HepG2 (cell line): Measurements from ENCODE around the gene TPRN. TPM values are rescaled to one million over a fixed set of nuclear protein-coding genes. Genes with fewer than 3 reads are reported as not detected.

Experiments used
- CEBPB ChIP-seq: IDR thresholded peaks from 2 replicates; pipeline ENCODE4 v1.6.1; 2011; ENCODE audit warnings: low read depth, low read length, improper control_type of control experiment, borderline replicate concordance
- CREM ChIP-seq, 2 experiments: sonication (generic) in 1 of 2; formaldehyde crosslinking in 1 of 2; IDR thresholded peaks; 2 replicates each; pipeline versions ENCODE4 v1.4.0 to v1.6.1; 2016 to 2020; ENCODE audit warnings: antibody characterized with exemption in 1 of 2, mild to moderate bottlenecking in 1 of 2, missing genetic modification reagents in 1 of 2
- ELF4 ChIP-seq: sonication (generic); formaldehyde crosslinking; IDR thresholded peaks from 2 replicates; pipeline ENCODE4 v1.5.0; 2020; ENCODE audit warnings: missing genetic modification reagents, mild to moderate bottlenecking, moderate library complexity, borderline replicate concordance
- GATAD1 ChIP-seq: IDR thresholded peaks from 2 replicates; pipeline ENCODE4 v1.6.1; 2016; ENCODE audit warnings: missing genetic modification reagents, missing compliant biosample characterization
- HES4 ChIP-seq: sonication (generic); formaldehyde crosslinking; IDR thresholded peaks from 2 replicates; pipeline ENCODE4 v1.9.0; 2021; ENCODE audit warnings: mild to moderate bottlenecking, missing genetic modification reagents, borderline replicate concordance
- HNRNPH1 ChIP-seq: fragments of 200-400 bp; formaldehyde crosslinking; optimal IDR thresholded peaks from 2 replicates; pipeline ENCODE3; 2017; ENCODE audit warnings: mild to moderate bottlenecking, low read depth, low read length
- HNRNPK ChIP-seq: fragments of 200-400 bp; formaldehyde crosslinking; IDR thresholded peaks from 2 replicates; pipeline ENCODE4 v1.6.1; 2018; ENCODE audit warnings: low read length, low read depth, moderate library complexity, mild to moderate bottlenecking; ENCODE audit not compliant: poor library complexity, severe bottlenecking
- KAT8 ChIP-seq: IDR thresholded peaks from 2 replicates; pipeline ENCODE4 v1.6.1; 2016; ENCODE audit warnings: missing genetic modification reagents, missing compliant biosample characterization
- KLF6 ChIP-seq: IDR thresholded peaks from 2 replicates; pipeline ENCODE4 v1.8.0; 2016; ENCODE audit warnings: missing biosample characterization, missing genetic modification reagents
- LCORL ChIP-seq, 2 experiments: fragments of 450-650 bp in 1 of 2; sonication (generic) in 1 of 2; formaldehyde crosslinking in 1 of 2; IDR thresholded peaks; 2 replicates each; pipeline versions ENCODE4 v1.5.0 to v1.6.1; 2017 to 2020; ENCODE audit warnings: antibody characterized with exemption in 1 of 2, missing genetic modification reagents in 1 of 2
- MXI1 ChIP-seq: IDR thresholded peaks from 3 replicates; pipeline ENCODE4 v1.6.1; 2012; ENCODE audit warnings: low read depth, low read length, inconsistent platforms, borderline replicate concordance
- NFE2 ChIP-seq: sonication (generic); formaldehyde crosslinking; IDR thresholded peaks from 2 replicates; pipeline ENCODE4 v1.4.0; 2020; ENCODE audit warnings: missing genetic modification reagents
- NFKB2 ChIP-seq: sonication (generic); formaldehyde crosslinking; IDR thresholded peaks from 2 replicates; pipeline ENCODE4 v1.4.0; 2020; ENCODE audit warnings: missing genetic modification reagents, borderline replicate concordance
- PCBP1 ChIP-seq: fragments of 200-400 bp; formaldehyde crosslinking; IDR thresholded peaks from 2 replicates; pipeline ENCODE4 v1.6.1; 2017; ENCODE audit warnings: mild to moderate bottlenecking, low read depth, low read length, borderline replicate concordance
- REL ChIP-seq: sonication (generic); formaldehyde crosslinking; conservative IDR thresholded peaks from 2 replicates; pipeline ENCODE4 v1.8.0; 2022; ENCODE audit warnings: mild to moderate bottlenecking, missing genetic modification reagents, moderate library complexity
- SALL2 ChIP-seq: sonication (generic); formaldehyde crosslinking; IDR thresholded peaks from 2 replicates; pipeline ENCODE4 v1.8.1; 2023; ENCODE audit warnings: mild to moderate bottlenecking, missing genetic modification reagents, inconsistent platforms
- TCF7L2 ChIP-seq: IDR thresholded peaks from 2 replicates; pipeline ENCODE4 v1.6.1; 2011; ENCODE audit warnings: mild to moderate bottlenecking, low read depth, low read length, moderate library complexity
- YY1 ChIP-seq: IDR thresholded peaks from 2 replicates; pipeline ENCODE4 v1.6.1; 2011; ENCODE audit warnings: low read length, low read depth, moderate library complexity, mild to moderate bottlenecking; ENCODE audit not compliant: insufficient read depth, insufficient replicate concordance
- ZBTB3 ChIP-seq: sonication (generic); formaldehyde crosslinking; IDR thresholded peaks from 2 replicates; pipeline ENCODE4 v1.4.0; 2020; ENCODE audit warnings: low read depth, mild to moderate bottlenecking, moderate library complexity, missing genetic modification reagents, borderline replicate concordance
- ZFP90 ChIP-seq: sonication (generic); formaldehyde crosslinking; IDR thresholded peaks from 2 replicates; pipeline ENCODE4 v1.8.0; 2022; ENCODE audit warnings: missing genetic modification reagents, mild to moderate bottlenecking, inconsistent platforms, borderline replicate concordance
- ZIK1 ChIP-seq: sonication (generic); formaldehyde crosslinking; IDR thresholded peaks from 2 replicates; pipeline ENCODE4 v1.5.0; 2020; ENCODE audit warnings: mild to moderate bottlenecking, low read depth, missing genetic modification reagents, borderline replicate concordance
- ZNF12 ChIP-seq: sonication (generic); formaldehyde crosslinking; IDR thresholded peaks from 2 replicates; pipeline ENCODE4 v1.5.0; 2020; ENCODE audit warnings: missing genetic modification reagents
- ZNF256 ChIP-seq: sonication (generic); formaldehyde crosslinking; conservative IDR thresholded peaks from 2 replicates; pipeline ENCODE4 v1.4.0; 2020; ENCODE audit warnings: missing genetic modification reagents
- ZNF343 ChIP-seq: sonication (generic); formaldehyde crosslinking; IDR thresholded peaks from 2 replicates; pipeline ENCODE4 v1.4.0; 2020; ENCODE audit warnings: mild to moderate bottlenecking, missing genetic modification reagents
- ZNF496 ChIP-seq: sonication (generic); formaldehyde crosslinking; IDR thresholded peaks from 2 replicates; pipeline ENCODE4 v1.8.1; 2023; ENCODE audit warnings: mild to moderate bottlenecking, moderate library complexity, missing genetic modification reagents; ENCODE audit not compliant: insufficient replicate concordance
- ZNF546 ChIP-seq: sonication (generic); formaldehyde crosslinking; conservative IDR thresholded peaks from 2 replicates; pipeline ENCODE4 v1.8.1; 2023; ENCODE audit warnings: mild to moderate bottlenecking, missing genetic modification reagents
- ZNF572 ChIP-seq: sonication (generic); formaldehyde crosslinking; IDR thresholded peaks from 2 replicates; pipeline ENCODE4 v1.5.1; 2020; ENCODE audit warnings: mild to moderate bottlenecking, missing genetic modification reagents
- ZNF605 ChIP-seq: sonication (generic); formaldehyde crosslinking; IDR thresholded peaks from 2 replicates; pipeline ENCODE4 v1.8.0; 2022; ENCODE audit warnings: mild to moderate bottlenecking, missing genetic modification reagents
- ZNF713 ChIP-seq: sonication (generic); formaldehyde crosslinking; IDR thresholded peaks from 2 replicates; pipeline ENCODE4 v1.4.0; 2020; ENCODE audit warnings: mild to moderate bottlenecking, missing genetic modification reagents
- ZNF839 ChIP-seq: sonication (generic); formaldehyde crosslinking; IDR thresholded peaks from 2 replicates; pipeline ENCODE4 v1.4.0; 2020; ENCODE audit warnings: missing genetic modification reagents, mild to moderate bottlenecking, borderline replicate concordance
- polyA plus RNA-seq, 8 experiments: library from polyadenylated mRNA; depleted of rRNA in 3 of 8; stranded (reverse) in 7 of 8; unstranded in 1 of 8; fragments of >200 nt; fragmentation: Illumina TruSeq in 4 of 8; extraction: Trizol in 4 of 8; gene quantifications; 2 replicates each; pipeline versions ENCODE4 v1.2.1 to v1.2.3, GENCODE V29; 2011 to 2016; ENCODE audit warnings: low read depth in 4 of 8, missing spikeins in 1 of 8, mixed read lengths in 1 of 8; ENCODE audit not compliant: insufficient read depth in 1 of 8
- total RNA-seq, 5 experiments: library from RNA; depleted of rRNA; stranded (reverse); fragments of >200 nt; fragmentation: Illumina TruSeq; extraction: Trizol; gene quantifications; 2 replicates each; pipeline ENCODE4 v1.2.3, GENCODE V29; 2016; ENCODE audit warnings: low read depth in 1 of 5
- TF ChIP-seq, protein P1 (sequence below): sonication (generic); formaldehyde crosslinking; IDR thresholded peaks from 2 replicates; pipeline ENCODE4 v1.5.1; 2020; ENCODE audit warnings: missing genetic modification reagents, mild to moderate bottlenecking, borderline replicate concordance

Gene TPRN
- total and polyA plus RNA-seq, 2 of the 13 experiments (the other 11 are each of a cell fraction or from before 2014, with no cell fraction given): 10.1 to 19.2 TPM

DNA sequence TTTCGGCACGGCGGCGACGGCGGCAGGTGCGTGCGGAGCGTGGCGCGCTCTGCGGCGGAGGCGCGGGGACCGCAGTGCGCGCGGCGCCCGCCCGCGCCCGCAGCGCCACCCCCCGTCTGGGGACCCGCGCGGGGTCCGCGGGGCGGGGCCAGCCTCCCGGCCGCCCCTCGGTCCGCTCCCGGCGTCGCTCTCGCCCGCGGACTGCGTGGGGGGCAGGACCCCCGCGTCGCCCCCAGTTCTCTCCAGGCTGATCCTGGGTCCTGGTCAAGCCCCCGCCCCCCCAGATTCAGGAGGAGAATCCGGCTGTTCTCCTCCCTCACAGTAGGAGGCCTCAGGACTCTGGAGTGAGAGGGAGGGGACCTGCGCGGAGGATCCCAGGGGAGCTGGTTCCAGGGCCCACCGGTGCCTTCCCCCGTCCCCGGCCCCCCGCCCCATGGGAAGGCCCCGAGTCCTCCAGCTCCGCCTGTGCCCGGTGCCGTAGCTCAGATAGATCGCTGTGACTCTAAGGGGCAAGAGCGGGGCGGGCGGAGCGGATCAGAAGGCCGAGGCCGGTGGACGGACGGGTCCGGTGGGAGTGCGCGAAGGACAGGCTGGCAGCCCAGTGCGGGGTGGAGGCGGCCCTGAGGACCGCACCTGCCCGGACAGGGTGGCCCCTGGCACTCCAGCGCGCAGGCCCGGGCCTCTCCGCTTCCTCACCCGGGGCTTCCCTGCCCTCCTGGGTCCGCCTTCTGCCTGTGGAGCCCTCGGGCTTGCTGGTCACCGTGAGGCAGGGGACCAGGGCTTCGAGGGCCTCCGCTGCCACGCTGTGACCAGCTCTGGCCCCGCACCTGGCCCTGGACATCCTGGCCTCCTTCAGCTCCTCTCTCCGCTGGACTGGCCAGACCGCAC, 21.9 kb upstream of the TPRN start, which contains the start of gene RNF208 (continued):
- TF ChIP-seq ZNF713 (CRISPR knock-in tag) (no peak), ZNF839 (CRISPR knock-in tag) (0 out of 2 replicates have a peak, but pooled peaks have one; percentile 24), NFE2 (CRISPR knock-in tag) (no peak), ZNF572 (CRISPR knock-in tag) (no peak), ZNF605 (CRISPR knock-in tag) (peak; percentile 44; the same call in 1 of the 2 replicates), ZFP90 (CRISPR knock-in tag) (no peak), TCF7L2 (no peak), ZNF12 (CRISPR knock-in tag) (no peak), HNRNPK (no peak), NFKB2 (CRISPR knock-in tag) (no peak), LCORL (IDR thresholded peaks at IDR 0.05) (no peak), LCORL (CRISPR knock-in tag; IDR thresholded peaks at IDR 0.05) (peak; percentile 40; the same call in 1 of the 2 replicates), CEBPB (no peak), ZBTB3 (CRISPR knock-in tag) (no peak), CREM (IDR thresholded peaks at IDR 0.05) (no peak), CREM (CRISPR knock-in tag; IDR thresholded peaks at IDR 0.05) (no peak), ZNF343 (CRISPR knock-in tag) (no peak), ZIK1 (no peak), HNRNPH1 (no peak), ELF4 (no peak), KLF6 (no peak), GATAD1 (CRISPR knock-in tag) (no peak), YY1 (no peak), KAT8 (CRISPR knock-in tag) (no peak), HES4 (no peak), ZNF256 (no peak), SALL2 (CRISPR knock-in tag) (0 out of 2 replicates have a peak, but pooled peaks have one; percentile 22), ZNF546 (CRISPR knock-in tag) (no peak), ZNF496 (CRISPR knock-in tag) (no peak), REL (CRISPR knock-in tag) (no peak), MXI1 (no peak), PCBP1 (no peak)
- TF ChIP-seq, protein P1, sequence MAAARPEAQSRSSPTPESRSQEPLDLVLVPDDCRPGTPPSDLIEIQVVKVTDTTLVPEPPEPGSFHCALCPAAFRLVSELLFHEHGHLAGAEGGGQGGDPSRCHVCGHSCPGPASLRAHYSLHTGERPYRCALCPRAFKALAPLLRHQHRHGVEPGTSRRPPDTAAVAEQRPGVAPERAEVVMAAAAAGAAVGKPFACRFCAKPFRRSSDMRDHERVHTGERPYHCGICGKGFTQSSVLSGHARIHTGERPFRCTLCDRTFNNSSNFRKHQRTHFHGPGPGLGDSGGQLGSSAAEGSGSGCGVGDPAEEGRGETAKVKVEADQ (CRISPR knock-in tag): no peak
